Measurements from ENCODE around the gene SRP19. TPM values are rescaled to one million over a fixed set of nuclear protein-coding genes. Genes with fewer than 3 reads are reported as not detected.

The SRP19 gene
- total and polyA plus RNA-seq, 2 of the 8 experiments (the other 6 are each of a cell fraction or from before 2014, with no cell fraction given): 27.5 to 79.9 TPM

DNA sequence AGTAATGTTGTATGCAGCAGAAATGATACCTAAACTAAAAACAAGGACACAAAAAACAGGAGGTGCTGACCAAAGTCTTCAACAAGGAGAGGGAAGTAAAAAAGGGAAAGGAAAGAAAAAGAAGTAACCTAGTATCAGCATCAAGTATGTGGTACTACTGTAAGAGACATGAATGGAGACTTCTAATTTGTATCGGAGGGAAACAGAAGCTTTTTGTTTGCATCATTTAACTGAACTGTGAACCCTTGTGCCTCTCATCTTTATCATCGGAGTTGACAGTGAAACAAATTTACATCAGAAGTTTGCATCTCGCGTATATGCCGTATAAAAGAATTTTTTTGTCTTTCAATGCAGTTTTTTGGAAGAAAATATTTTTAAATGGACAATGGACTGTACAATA is 6.3 kb downstream of the SRP19 start:
- Histone ChIP-seq H4K5ac (ENCODE audit: insufficient read length, low read depth, low read length) (no peak overlapping the region), H3K4me2 (ENCODE audit: insufficient read depth in 1 of 2, low read depth in 2 of 2, low read length in 2 of 2) (no peak overlapping the region), H3K18ac (ENCODE audit: extremely low read depth, low read length) (no peak overlapping the region), H3K79me1 (ENCODE audit: low read depth, low read length) (no peaks in the 10 kb centered on the region), H3K23ac (ENCODE audit: insufficient read length) (no peak overlapping the region), H2BK120ac (replicated peaks; ENCODE audit: low read depth, low read length) (no peak overlapping the region), H2BK15ac (ENCODE audit: low read length) (no peak overlapping the region), H4K91ac (replicated peaks; ENCODE audit: insufficient read length, low read length) (no peak overlapping the region), H3K27ac (ENCODE audit: low read depth, low read length) (no peak overlapping the region), H3K36me3 (ENCODE audit: control insufficient read depth in 2 of 4, insufficient read depth in 4 of 4, low read length in 3 of 4) (peaks cover 8 to 74% (median 46%) of the 10 kb centered on the region in 4 experiments; a peak in 7 of 8 replicates), H4K20me1 (replicated peaks in 1 of 2; ENCODE audit: control insufficient read depth in 1 of 2, insufficient read depth in 2 of 2, low read length in 2 of 2) (peaks cover 2 to 4% of the 10 kb centered on the region in 2 experiments), H2BK12ac (ENCODE audit: low read depth, low read length) (no peak overlapping the region), H4K8ac (ENCODE audit: extremely low read depth, insufficient read depth, low read length) (no peak overlapping the region), H3K9me3 (ENCODE audit: insufficient read depth in 2 of 2, low read depth in 1 of 2, low read length in 1 of 2) (no peaks in the 10 kb centered on the region), H3K9ac (replicated peaks in 1 of 4; ENCODE audit: extremely low read depth in 1 of 4, low read depth in 3 of 4, low read length in 3 of 4) (no peak overlapping the region), H3K4me3 (ENCODE audit: extremely low read depth in 1 of 4, insufficient read depth in 2 of 4, low read depth in 3 of 4, low read length in 4 of 4) (no peak overlapping the region), H2BK20ac (ENCODE audit: low read length) (no peak overlapping the region), H2BK5ac (ENCODE audit: low read depth, low read length) (no peak overlapping the region), H3K4me1 (replicated peaks in 1 of 4; ENCODE audit: control insufficient read depth in 3 of 4, insufficient read depth in 4 of 4, low read length in 3 of 4) (peaks cover 0 to 2% (median 1%) of the 10 kb centered on the region in 4 experiments; a peak in 4 of 7 replicates), H3K56ac (replicated peaks; ENCODE audit: insufficient read length, low read depth, low read length) (no peak overlapping the region), H3K27me3 (replicated peaks in 1 of 4; ENCODE audit: control insufficient read depth in 3 of 4, extremely low read depth in 1 of 4, insufficient read depth in 3 of 4, low read length in 3 of 4) (no peaks in the 10 kb centered on the region), H3K79me2 (ENCODE audit: control insufficient read depth in 1 of 2, insufficient read depth in 2 of 2, low read length in 2 of 2) (peaks cover 5 to 20% of the 10 kb centered on the region in 2 experiments; a peak in 3 of 4 replicates), H3K14ac (ENCODE audit: insufficient read length) (no peak overlapping the region), H2AFZ (ENCODE audit: low read length) (no peak overlapping the region), H3K23me2 (ENCODE audit: low read depth, low read length) (no peaks in the 10 kb centered on the region), H3K4ac (replicated peaks; ENCODE audit: insufficient read length, low read depth, low read length) (no peak overlapping the region), H2AK5ac (ENCODE audit: low read depth, low read length) (no peak overlapping the region)
- DNase-seq (ENCODE audit: low read depth in 1 of 2, low spot score in 2 of 2): no peak
- ChIA-PET CTCF (ENCODE audit: partially characterized antibody) (interaction anchor here (1.2 to 1.5 kb wide), 4 partner anchors 19 to 315 kb away, joined by 3 to 5 read pairs (median 3); no protein-coding TSS in a partner anchor), POLR2A (ENCODE audit: partially characterized antibody) (interaction anchor here (0.8 to 1.5 kb wide), 2 partner anchors 8 to 130 kb away, joined by 3 read pairs; partner anchors contain the start of gene APC)
- TF ChIP-seq BACH1 (IDR thresholded peaks at IDR 0.05; ENCODE audit: low read length) (no peak), SIN3A (conservative IDR thresholded peaks at IDR 0.05 in 1 of 2, IDR thresholded peaks at IDR 0.05 in 1 of 2; ENCODE audit: low read depth in 1 of 2, low read length in 2 of 2) (no peak), RXRA (IDR thresholded peaks at IDR 0.05; ENCODE audit: insufficient read depth, low read depth, low read length) (no peak), MAFK (IDR thresholded peaks at IDR 0.05; ENCODE audit: low read depth, low read length) (no peak), CTCF (IDR thresholded peaks at IDR 0.05; ENCODE audit: control extremely low read depth in 1 of 3, insufficient read depth in 1 of 3, low read depth in 1 of 3, low read length in 3 of 3) (no peak), SUZ12 (IDR thresholded peaks at IDR 0.05; ENCODE audit: low read length) (no peak)
- FAIRE-seq: no peak
- WGBS, 2 experiments (ENCODE audit: extremely low coverage in 1 of 2, insufficient coverage in 1 of 2, insufficient read length in 1 of 2, insufficient replicate concordance in 2 of 2, low coverage in 1 of 2, low lambda C conversion rate in 2 of 2, missing lambda C conversion rate in 1 of 2): 95% methylated on average over 5 of the region's 5 CpGs; no CpG with 5 or more reads in 1 of the 2 experiments
